Measurements from ENCODE around the gene BAHD1. TPM values are rescaled to one million over a fixed set of nuclear protein-coding genes. Genes with fewer than 3 reads are reported as not detected.

The BAHD1 gene
- total RNA-seq, 4 donors from 2014 or later = 8.8 to 27.4 (median 13.5) TPM

DNA sequence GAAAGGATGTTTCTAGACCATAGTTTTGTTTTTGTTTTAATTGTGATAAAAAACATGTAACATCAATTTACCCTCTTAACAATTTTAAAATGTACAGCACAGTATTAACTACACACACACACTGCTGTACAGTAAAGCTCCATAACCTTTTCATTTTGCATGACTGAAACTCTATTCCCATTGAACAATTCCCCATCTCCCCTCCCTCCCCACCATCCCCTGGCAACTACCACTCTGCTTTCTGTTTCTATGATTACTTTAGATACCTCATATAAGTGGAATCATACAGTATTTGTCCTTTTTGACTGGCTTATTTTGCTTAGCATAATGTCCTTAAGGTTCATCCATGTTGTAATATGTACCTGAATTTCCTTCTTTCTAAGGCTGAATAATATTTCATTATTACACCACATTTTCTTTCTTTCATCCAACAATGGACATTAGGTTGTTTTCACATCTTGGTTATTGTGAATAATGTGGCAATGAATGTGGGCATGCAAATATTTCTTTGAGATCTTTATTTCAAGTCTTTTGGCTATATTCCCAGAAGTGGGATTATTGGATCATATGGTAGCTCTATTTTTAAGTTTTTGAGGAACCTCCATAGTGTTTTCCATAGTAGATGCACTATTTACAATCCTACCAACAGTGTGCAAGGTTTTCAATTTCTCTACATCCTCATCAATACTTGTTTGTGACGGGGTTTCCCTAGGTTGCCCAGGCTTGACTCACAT lies 40.8 kb downstream of the BAHD1 start:
- Histone ChIP-seq H3K9me3 (no peaks in the 10 kb centered on the region), H3K27me3 (no peaks in the 10 kb centered on the region), H3K36me3 (no peaks in the 10 kb centered on the region), H3K27ac (no peak overlapping the region), H3K4me1 (no peaks in the 10 kb centered on the region), H3K4me3 (no peak overlapping the region)
- intact Hi-C loops (cut with DNase I; ENCODE audit: low total_unique reads) = no loop called here
- TF ChIP-seq POLR2A (IDR thresholded peaks at IDR 0.05) = no peak
- TF ChIP-seq, protein P1, sequence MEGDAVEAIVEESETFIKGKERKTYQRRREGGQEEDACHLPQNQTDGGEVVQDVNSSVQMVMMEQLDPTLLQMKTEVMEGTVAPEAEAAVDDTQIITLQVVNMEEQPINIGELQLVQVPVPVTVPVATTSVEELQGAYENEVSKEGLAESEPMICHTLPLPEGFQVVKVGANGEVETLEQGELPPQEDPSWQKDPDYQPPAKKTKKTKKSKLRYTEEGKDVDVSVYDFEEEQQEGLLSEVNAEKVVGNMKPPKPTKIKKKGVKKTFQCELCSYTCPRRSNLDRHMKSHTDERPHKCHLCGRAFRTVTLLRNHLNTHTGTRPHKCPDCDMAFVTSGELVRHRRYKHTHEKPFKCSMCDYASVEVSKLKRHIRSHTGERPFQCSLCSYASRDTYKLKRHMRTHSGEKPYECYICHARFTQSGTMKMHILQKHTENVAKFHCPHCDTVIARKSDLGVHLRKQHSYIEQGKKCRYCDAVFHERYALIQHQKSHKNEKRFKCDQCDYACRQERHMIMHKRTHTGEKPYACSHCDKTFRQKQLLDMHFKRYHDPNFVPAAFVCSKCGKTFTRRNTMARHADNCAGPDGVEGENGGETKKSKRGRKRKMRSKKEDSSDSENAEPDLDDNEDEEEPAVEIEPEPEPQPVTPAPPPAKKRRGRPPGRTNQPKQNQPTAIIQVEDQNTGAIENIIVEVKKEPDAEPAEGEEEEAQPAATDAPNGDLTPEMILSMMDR (IDR thresholded peaks at IDR 0.05 in 4 of 5, conservative IDR thresholded peaks at IDR 0.05 in 1 of 5) = no peak
- in situ Hi-C loops (cut with MboI; ENCODE audit: low sequenced_read_pairs in 4 of 4) = no loop called here
- ATAC-seq = no peak
- DNase-seq = no peak

DNA sequence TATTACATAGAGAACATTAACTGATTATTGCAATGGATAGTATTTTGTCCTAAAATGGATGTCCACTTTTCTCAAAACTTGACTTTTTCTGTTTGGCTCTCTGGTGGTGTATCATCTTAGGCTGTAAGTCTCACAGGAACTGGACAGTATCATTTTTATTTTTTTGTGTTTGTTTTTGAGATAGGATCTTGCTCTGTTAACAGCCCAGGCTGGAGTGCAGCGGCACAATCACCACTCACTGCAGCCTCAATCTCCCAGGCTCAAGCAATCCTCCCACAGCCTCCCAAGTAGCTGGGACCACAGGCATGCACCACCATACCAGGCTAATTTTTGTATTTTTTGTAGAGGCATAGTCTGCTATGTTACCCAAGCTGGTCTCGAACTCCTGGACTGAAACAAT lies 43.2 kb downstream of the BAHD1 start:
- ATAC-seq (no peak), DNase-seq (no peak)
- H3K36me3 ChIP-seq = no peaks in the 10 kb centered on the region
- no peak for TF ChIP-seq POLR2A (IDR thresholded peaks at IDR 0.05)
- TF ChIP-seq, protein P1 (IDR thresholded peaks at IDR 0.05 in 4 of 5, conservative IDR thresholded peaks at IDR 0.05 in 1 of 5) = no peak
- H3K4me1 ChIP-seq = no peaks in the 10 kb centered on the region
- H3K4me3 ChIP-seq = no peak overlapping the region
- no peak overlapping the region for H3K27ac ChIP-seq
- H3K9me3 ChIP-seq = no peaks in the 10 kb centered on the region
- intact Hi-C loops (cut with DNase I; ENCODE audit: low total_unique reads) (no loop called here), in situ Hi-C loops (cut with MboI; ENCODE audit: low sequenced_read_pairs in 4 of 4) (no loop called here)
- no peaks in the 10 kb centered on the region for H3K27me3 ChIP-seq

DNA sequence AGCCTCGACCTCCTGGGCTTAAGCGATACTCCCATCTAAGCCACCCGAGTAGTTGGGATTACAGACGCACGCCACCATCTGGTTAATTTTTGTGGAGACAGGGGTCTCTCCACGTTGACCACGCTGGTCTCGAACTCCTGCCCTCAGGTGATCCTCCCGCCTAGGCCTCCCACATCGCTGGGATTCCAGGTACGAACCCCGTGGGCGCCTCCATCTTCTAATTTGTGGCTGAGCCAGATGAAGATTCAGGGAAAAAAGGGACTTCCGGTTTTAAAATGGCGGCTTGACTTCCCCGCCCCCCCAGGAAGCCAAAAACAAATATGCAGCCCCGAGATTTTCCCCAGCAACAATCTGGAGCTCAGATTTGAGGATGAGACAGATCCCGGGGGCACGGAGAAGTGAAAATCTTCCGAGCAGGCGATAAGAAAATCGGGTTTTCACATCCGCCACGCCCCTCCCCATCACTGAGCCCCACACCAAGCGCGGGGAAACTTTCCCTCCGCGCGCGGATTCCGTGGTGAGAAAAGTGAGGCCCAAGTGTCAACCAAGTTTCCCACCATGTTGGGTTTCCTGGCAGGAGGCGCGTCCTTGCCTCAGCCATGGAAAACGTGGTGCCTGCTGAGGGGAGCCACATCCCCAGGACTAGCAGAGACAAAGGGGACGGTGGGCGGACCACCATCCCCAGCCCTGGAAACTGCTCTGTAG lies 45.5 kb downstream of the BAHD1 start:
- no peak for DNase-seq
- Histone ChIP-seq H3K36me3 (no peaks in the 10 kb centered on the region), H3K4me1 (no peaks in the 10 kb centered on the region), H3K4me3 (no peak overlapping the region), H3K27ac (no peak overlapping the region), H3K27me3 (no peaks in the 10 kb centered on the region), H3K9me3 (no peaks in the 10 kb centered on the region)
- TF ChIP-seq, protein P1 (IDR thresholded peaks at IDR 0.05 in 4 of 5, conservative IDR thresholded peaks at IDR 0.05 in 1 of 5) = no peak
- no peak for TF ChIP-seq POLR2A (IDR thresholded peaks at IDR 0.05)
- in situ Hi-C loops (cut with MboI; ENCODE audit: low sequenced_read_pairs in 4 of 4) = no loop called here
- intact Hi-C loops (cut with DNase I; ENCODE audit: low total_unique reads) = no loop called here
- no peak for ATAC-seq

DNA sequence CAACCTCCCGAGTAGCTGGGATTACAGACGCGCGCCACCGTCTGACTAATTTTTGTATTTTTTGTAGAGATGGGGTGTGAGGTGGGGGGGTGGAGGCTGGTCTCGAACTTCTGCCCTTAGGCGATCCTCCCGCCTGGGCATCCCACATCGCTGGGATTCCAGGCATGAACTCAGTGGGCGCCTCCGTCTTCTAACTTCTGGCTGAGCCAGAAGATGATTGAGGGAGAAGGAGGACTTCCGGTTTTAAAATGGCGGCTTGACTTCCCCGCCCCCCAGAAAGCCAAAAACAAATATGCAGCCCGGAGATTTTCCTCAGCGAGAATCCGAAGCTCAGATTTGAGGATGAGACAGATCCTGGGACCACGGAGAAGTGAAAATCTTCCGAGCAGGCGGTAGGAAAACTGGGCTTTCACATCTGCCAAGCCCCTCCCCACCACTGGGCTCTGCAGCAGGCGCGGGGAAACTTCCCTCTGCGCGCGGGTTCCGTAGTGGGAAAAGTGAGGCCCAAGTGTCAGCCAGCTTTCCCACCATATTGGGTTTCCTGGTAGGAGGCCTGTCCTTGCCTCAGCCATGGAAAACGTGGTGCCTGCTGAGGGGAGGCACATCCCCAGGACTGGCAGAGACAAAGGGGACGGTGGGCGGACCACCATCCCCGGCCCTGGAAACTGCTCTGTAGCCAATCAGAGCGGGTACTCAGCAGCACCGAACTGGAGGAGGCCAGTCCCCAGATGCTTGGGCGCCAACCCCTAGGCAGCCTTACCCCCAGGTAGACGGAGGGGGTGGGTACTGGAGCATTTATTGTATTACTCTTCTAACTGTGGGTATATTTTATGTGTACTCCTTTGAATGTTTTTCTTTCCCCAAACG lies 47.3 kb downstream of the BAHD1 start:
- no peak for ATAC-seq
- Histone ChIP-seq H3K4me3 (no peak overlapping the region), H3K36me3 (no peaks in the 10 kb centered on the region), H3K27ac (no peak overlapping the region), H3K4me1 (no peaks in the 10 kb centered on the region), H3K9me3 (no peaks in the 10 kb centered on the region), H3K27me3 (no peaks in the 10 kb centered on the region)
- in situ Hi-C loops (cut with MboI; ENCODE audit: low sequenced_read_pairs in 4 of 4) = no loop called here
- TF ChIP-seq, protein P1 (IDR thresholded peaks at IDR 0.05 in 4 of 5, conservative IDR thresholded peaks at IDR 0.05 in 1 of 5) = no peak
- no peak for TF ChIP-seq POLR2A (IDR thresholded peaks at IDR 0.05)
- intact Hi-C loops (cut with DNase I; ENCODE audit: low total_unique reads) = no loop called here
- no peak for DNase-seq

Measured in gastrocnemius medialis (tissue), 4 donors.